HepG2 (cell line): Measurements from ENCODE around the gene ARIH1. TPM values are rescaled to one million over a fixed set of nuclear protein-coding genes. Genes with fewer than 3 reads are reported as not detected.

Experiments
- ATAC-seq: fragments of 200-7000 bp; cut with Tn5 transposase; 3 replicates; pipeline ENCODE4 v1.9.1; 2020; ENCODE audit warnings: mild to moderate bottlenecking, moderate library complexity
- BruUV-seq: library from RNA; stranded (reverse); fragments of 400-500 nt; replicated peaks from 2 replicates; lab custom pipeline; 2021; lab: Mats Ljungman, UMichigan
- CTCF ChIA-PET: fragments of 300-600 bp; formaldehyde crosslinking; extraction: SDS; loops from one replicate; lab custom pipeline; 2021; ENCODE audit warnings: low total read pairs, inconsistent platforms, low intra/inter-chr PET ratio; lab: Yijun Ruan, JAX
- POLR2A ChIA-PET: fragments of 350-600 bp; sonication (Branson Sonifier 250); formaldehyde crosslinking; loops from one replicate; lab custom pipeline; 2020; ENCODE audit warnings: antibody characterized with exemption, inconsistent platforms; lab: Yijun Ruan, JAX
- DNase-seq: peaks from one replicate; pipeline ENCODE4 v3.0.0-alpha.2; 2015; ENCODE audit warnings: low spot score
- FAIRE-seq: peaks from 3 replicates; lab custom pipeline; 2011; peaks lifted over from hg19 to GRCh38; lab: Jason Lieb, UNC
- H2AFZ ChIP-seq: one replicate; pipeline ENCODE4 v1.6.1; 2011; ENCODE audit warnings: low read length, inconsistent platforms
- H3K27ac ChIP-seq: fragments of 300-600 bp; 3 replicates; pipeline ENCODE4 v1.8.0; 2011; ENCODE audit warnings: mixed run types, mild to moderate bottlenecking, mixed read lengths, low read length, inconsistent platforms; ENCODE audit not compliant: insufficient read depth; ENCODE audit errors: extremely low read length
- H3K27me3 ChIP-seq, 2 experiments: fragments of 200-600 bp in 1 of 2; 2 replicates in 1 of 2; 3 replicates in 1 of 2; pipeline versions ENCODE4 v1.6.0 to v1.8.0; 2011; ENCODE audit warnings: low read length in 2 of 2, mild to moderate bottlenecking in 2 of 2, moderate library complexity in 2 of 2, inconsistent platforms in 1 of 2; ENCODE audit not compliant: insufficient read depth in 2 of 2, control insufficient read depth in 1 of 2
- H3K36me3 ChIP-seq, 2 experiments: fragments of 200-600 bp in 1 of 2; replicated peaks in 1 of 2; 2 replicates in 1 of 2; 3 replicates in 1 of 2; pipeline versions ENCODE4 v1.5.1 to v1.8.0; 2011; ENCODE audit warnings: low read length in 2 of 2, inconsistent platforms in 1 of 2; ENCODE audit not compliant: insufficient read depth in 2 of 2, control insufficient read depth in 1 of 2
- H3K4me1 ChIP-seq: 2 replicates; pipeline ENCODE4 v1.5.1; 2012; ENCODE audit warnings: low read length, inconsistent platforms; ENCODE audit not compliant: insufficient read depth
- H3K4me2 ChIP-seq: 2 replicates; pipeline ENCODE4 v1.6.0; 2011; ENCODE audit warnings: low read depth, low read length, inconsistent platforms
- H3K4me3 ChIP-seq, 3 experiments: fragments of 200-600 bp in 1 of 3; sonication (generic), shearing (Covaris generic) in 1 of 3; replicated peaks in 1 of 3; 2 replicates each; pipeline ENCODE4 v1.5.1; 2011 to 2016; ENCODE audit warnings: low read length in 3 of 3, inconsistent platforms in 2 of 3, low read depth in 2 of 3, mild to moderate bottlenecking in 2 of 3, control low read depth in 1 of 3, mixed read lengths in 1 of 3; ENCODE audit not compliant: insufficient read depth in 1 of 3
- H3K79me2 ChIP-seq: one replicate; pipeline ENCODE4 v1.6.1; 2011; ENCODE audit warnings: low read length, inconsistent platforms; ENCODE audit not compliant: insufficient read depth
- H3K9ac ChIP-seq: 2 replicates; pipeline ENCODE4 v1.6.0; 2011; ENCODE audit warnings: mild to moderate bottlenecking, low read depth, low read length, inconsistent platforms; ENCODE audit not compliant: insufficient read depth
- H3K9me3 ChIP-seq: 2 replicates; pipeline ENCODE4 v1.5.1; 2012; ENCODE audit warnings: mild to moderate bottlenecking, low read length
- H4K20me1 ChIP-seq: 2 replicates; pipeline ENCODE4 v1.6.0; 2011; ENCODE audit warnings: inconsistent platforms, mild to moderate bottlenecking, low read length, moderate library complexity; ENCODE audit not compliant: insufficient read depth
- GZF1 ChIP-seq: sonication (generic); formaldehyde crosslinking; IDR thresholded peaks from 2 replicates; pipeline ENCODE4 v1.5.1; 2020; ENCODE audit warnings: mild to moderate bottlenecking, missing genetic modification reagents
- HMG20B ChIP-seq: conservative IDR thresholded peaks from 2 replicates; pipeline ENCODE4 v1.6.1; 2016; ENCODE audit warnings: missing genetic modification reagents, missing compliant biosample characterization
- JARID2 ChIP-seq: sonication (generic); formaldehyde crosslinking; IDR thresholded peaks from 2 replicates; pipeline ENCODE4 v1.8.1; 2023; ENCODE audit warnings: missing genetic modification reagents, inconsistent platforms; ENCODE audit not compliant: insufficient replicate concordance
- MAZ ChIP-seq, 2 experiments: sonication (generic) in 1 of 2; formaldehyde crosslinking in 1 of 2; IDR thresholded peaks; 2 replicates each; pipeline versions ENCODE4 v1.5.0 to v1.6.1; 2012 to 2020; ENCODE audit warnings: low read depth in 2 of 2, mild to moderate bottlenecking in 2 of 2, borderline replicate concordance in 1 of 2, improper control_type of control experiment in 1 of 2, low read length in 1 of 2, missing genetic modification reagents in 1 of 2, moderate library complexity in 1 of 2
- MED8 ChIP-seq: sonication (generic); formaldehyde crosslinking; IDR thresholded peaks from 2 replicates; pipeline ENCODE4 v1.8.1; 2023; ENCODE audit warnings: mild to moderate bottlenecking, missing genetic modification reagents; ENCODE audit not compliant: insufficient replicate concordance
- NBN ChIP-seq: fragments of 450-650 bp; conservative IDR thresholded peaks from 2 replicates; pipeline ENCODE4 v1.6.1; 2017
- POLR2AphosphoS2 ChIP-seq: IDR thresholded peaks from 2 replicates; pipeline ENCODE4 v1.6.1; 2011; ENCODE audit warnings: low read depth, low read length, improper control_type of control experiment
- PRDM15 ChIP-seq: sonication (generic); formaldehyde crosslinking; IDR thresholded peaks from 2 replicates; pipeline ENCODE4 v1.4.0; 2020; ENCODE audit warnings: missing genetic modification reagents
- SALL2 ChIP-seq: sonication (generic); formaldehyde crosslinking; IDR thresholded peaks from 2 replicates; pipeline ENCODE4 v1.8.1; 2023; ENCODE audit warnings: mild to moderate bottlenecking, missing genetic modification reagents, inconsistent platforms
- SOX13 ChIP-seq, 3 experiments: fragments of 450-650 bp in 1 of 3; sonication (generic) in 1 of 3; formaldehyde crosslinking in 1 of 3; IDR thresholded peaks in 2 of 3; conservative IDR thresholded peaks in 1 of 3; 2 replicates each; pipeline versions ENCODE4 v1.5.0 to v1.6.1; 2016 to 2020; ENCODE audit warnings: antibody characterized with exemption in 1 of 3, mild to moderate bottlenecking in 1 of 3, missing compliant biosample characterization in 1 of 3, missing genetic modification reagents in 1 of 3, moderate library complexity in 1 of 3
- SOX5 ChIP-seq: IDR thresholded peaks from 2 replicates; pipeline ENCODE4 v1.6.1; 2016; ENCODE audit warnings: borderline replicate concordance
- SRSF4 ChIP-seq: fragments of 200-400 bp; formaldehyde crosslinking; IDR thresholded peaks from one replicate; pipeline ENCODE4 v1.6.1; 2018; ENCODE audit warnings: mild to moderate bottlenecking, low read depth, low read length, moderate library complexity; ENCODE audit not compliant: poor library complexity, severe bottlenecking
- SUZ12 ChIP-seq: fragments of 150-350 bp; IDR thresholded peaks from 2 replicates; pipeline ENCODE4 v1.6.1; 2014; ENCODE audit warnings: low read depth, low read length
- ZFP36L1 ChIP-seq: sonication (generic); formaldehyde crosslinking; IDR thresholded peaks from 2 replicates; pipeline ENCODE4 v1.8.0; 2022; ENCODE audit warnings: mild to moderate bottlenecking, missing genetic modification reagents, moderate library complexity
- ZNF20 ChIP-seq: sonication (generic); formaldehyde crosslinking; IDR thresholded peaks from 2 replicates; pipeline ENCODE4 v1.4.0; 2020; ENCODE audit warnings: mild to moderate bottlenecking, moderate library complexity, missing genetic modification reagents
- ZNF276 ChIP-seq: sonication (generic); formaldehyde crosslinking; IDR thresholded peaks from 2 replicates; pipeline ENCODE4 v1.4.0; 2020; ENCODE audit warnings: mild to moderate bottlenecking, low read depth, missing genetic modification reagents
- ZNF530 ChIP-seq: sonication (generic); formaldehyde crosslinking; IDR thresholded peaks from 2 replicates; pipeline ENCODE4 v1.5.0; 2020; ENCODE audit warnings: low read depth, mild to moderate bottlenecking, missing genetic modification reagents
- ZNF543 ChIP-seq: sonication (generic); formaldehyde crosslinking; IDR thresholded peaks from 2 replicates; pipeline ENCODE4 v1.4.0; 2020; ENCODE audit warnings: mild to moderate bottlenecking, missing genetic modification reagents
- ZNF772 ChIP-seq: sonication (generic); formaldehyde crosslinking; IDR thresholded peaks from 2 replicates; pipeline ENCODE4 v1.5.0; 2020; ENCODE audit warnings: mild to moderate bottlenecking, missing genetic modification reagents
- WGBS: methylation state at CpG from one replicate; pipeline ENCODE4 v1.1.6; 2017; ENCODE audit warnings: low lambda C conversion rate; 5-methylcytosine and 5-hydroxymethylcytosine counted together
- in situ Hi-C: cut with HindIII; loops from 2 replicates; pipeline ENCODE4 v1.10.0; 2017; ENCODE audit warnings: low pct_unique_long_range_greater_than_20kb; ENCODE audit not compliant: extremely low pct_ligation_motif_present
- intact Hi-C: fragments of 100-400 bp; cut with micrococcal nuclease; formaldehyde crosslinking; loops from one replicate; pipeline ENCODE4 v1.10.0; 2022; ENCODE audit not compliant: unreplicated experiment
- polyA plus RNA-seq, 8 experiments: library from polyadenylated mRNA; depleted of rRNA in 3 of 8; stranded (reverse) in 7 of 8; unstranded in 1 of 8; fragments of >200 nt; fragmentation: Illumina TruSeq in 4 of 8; extraction: Trizol in 4 of 8; gene quantifications; 2 replicates each; pipeline versions ENCODE4 v1.2.1 to v1.2.3, GENCODE V29; 2011 to 2016; ENCODE audit warnings: low read depth in 4 of 8, missing spikeins in 1 of 8, mixed read lengths in 1 of 8; ENCODE audit not compliant: insufficient read depth in 1 of 8
- total RNA-seq, 5 experiments: library from RNA; depleted of rRNA; stranded (reverse); fragments of >200 nt; fragmentation: Illumina TruSeq; extraction: Trizol; gene quantifications; 2 replicates each; pipeline ENCODE4 v1.2.3, GENCODE V29; 2016; ENCODE audit warnings: low read depth in 1 of 5

Gene ARIH1
- total and polyA plus RNA-seq, 2 of the 13 experiments (the other 11 are each of a cell fraction or from before 2014, with no cell fraction given): 38.8 to 59.8 TPM

- WGBS: 98% methylated on average over 3 of the region's 3 CpGs
- POLR2A ChIA-PET: no interaction called here
Measured at GRCh38 chr15:72536506-72536905, 62.4 kb downstream of the ARIH1 start.

GRCh38 chr15:72538931-72539330 lies 64.8 kb downstream of the ARIH1 start:
- Histone ChIP-seq H3K27me3 (no peaks in the 10 kb centered on the region), H3K27ac (no peak overlapping the region), H3K36me3 (no peaks in the 10 kb centered on the region), H3K4me1 (no peaks in the 10 kb centered on the region), H4K20me1 (no peaks in the 10 kb centered on the region), H3K9ac (no peak overlapping the region), H3K9me3 (no peaks in the 10 kb centered on the region), H2AFZ (no peak overlapping the region), H3K4me2 (no peak overlapping the region), H3K79me2 (peaks cover 23% of the 10 kb centered on the region), H3K4me3 (no peak overlapping the region)
- intact Hi-C loops (loop anchor here (10.0 kb wide), 1 partner anchor 194 kb away; no protein-coding TSS in a partner anchor), in situ Hi-C loops (no loop called here)
- ChIA-PET POLR2A (no interaction called here), CTCF (no interaction called here)
- FAIRE-seq (no peak), DNase-seq (no peak), ATAC-seq (no peak)
- no TSS peak for BruUV-seq
- no peak for TF ChIP-seq ZNF276 (CRISPR knock-in tag)
- TF ChIP-seq PRDM15 (CRISPR knock-in tag): no peak
- TF ChIP-seq SALL2: no peak
- TF ChIP-seq SRSF4: no peak
- TF ChIP-seq HMG20B (CRISPR knock-in tag): no peak
- TF ChIP-seq MED8 (CRISPR knock-in tag): no peak
- TF ChIP-seq GZF1 (CRISPR knock-in tag): no peak

More at GRCh38 chr15:72536506-72536905, 62.4 kb downstream of the ARIH1 start:
- no peak overlapping the region for H3K27ac ChIP-seq
- H4K20me1 ChIP-seq: no peaks in the 10 kb centered on the region
- no peaks in the 10 kb centered on the region for H3K27me3 ChIP-seq
- H3K9me3 ChIP-seq: no peaks in the 10 kb centered on the region
- TF ChIP-seq ZFP36L1 (CRISPR knock-in tag) (no peak), SUZ12 (no peak), ZNF772 (CRISPR knock-in tag) (no peak), MAZ (IDR thresholded peaks at IDR 0.05; ENCODE audit: borderline replicate concordance, low read depth, low read length) (no peak), MAZ (CRISPR knock-in tag; IDR thresholded peaks at IDR 0.05; ENCODE audit: low read depth) (no peak), ZNF530 (CRISPR knock-in tag) (no peak), JARID2 (CRISPR knock-in tag) (no peak), SOX13 (IDR thresholded peaks at IDR 0.05) (no peak), SOX13 (CRISPR knock-in tag; conservative IDR thresholded peaks at IDR 0.05 in 1 of 2, IDR thresholded peaks at IDR 0.05 in 1 of 2) (no peak), SOX5 (CRISPR knock-in tag) (no peak), ZNF543 (no peak), NBN (no peak), POLR2AphosphoS2 (no peak), ZNF20 (CRISPR knock-in tag) (no peak)
- H3K36me3 ChIP-seq: peaks cover 0 to 5% of the 10 kb centered on the region in 2 experiments; a peak in 1 of 5 replicates
- H3K9ac ChIP-seq: no peak overlapping the region
- H3K4me1 ChIP-seq: no peaks in the 10 kb centered on the region
- peaks cover 23% of the 10 kb centered on the region for H3K79me2 ChIP-seq
- no peak for FAIRE-seq
- BruUV-seq: no TSS peak
- no peak for DNase-seq
- intact Hi-C loops (loop anchor here (10.0 kb wide), 1 partner anchor 192 kb away; no protein-coding TSS in a partner anchor), in situ Hi-C loops (no loop called here)
- CTCF ChIA-PET: no interaction called here
- no peak overlapping the region for H3K4me3 ChIP-seq
- no peak overlapping the region for H3K4me2 ChIP-seq
- no peak overlapping the region for H2AFZ ChIP-seq
- no peak for ATAC-seq
